GM12873 (cell line): ENCODE data around the gene PTCD3.

Source experiments
- TF ChIP-seq, protein P1 (sequence below): IDR thresholded peaks from 2 replicates; pipeline ENCODE4 v1.5.1; 2012; ENCODE audit warnings: low read depth, mild to moderate bottlenecking, moderate library complexity, low read length, control low read depth; ENCODE audit not compliant: insufficient read depth; ENCODE audit errors: missing control alignments

PTCD3 gene

DNA sequence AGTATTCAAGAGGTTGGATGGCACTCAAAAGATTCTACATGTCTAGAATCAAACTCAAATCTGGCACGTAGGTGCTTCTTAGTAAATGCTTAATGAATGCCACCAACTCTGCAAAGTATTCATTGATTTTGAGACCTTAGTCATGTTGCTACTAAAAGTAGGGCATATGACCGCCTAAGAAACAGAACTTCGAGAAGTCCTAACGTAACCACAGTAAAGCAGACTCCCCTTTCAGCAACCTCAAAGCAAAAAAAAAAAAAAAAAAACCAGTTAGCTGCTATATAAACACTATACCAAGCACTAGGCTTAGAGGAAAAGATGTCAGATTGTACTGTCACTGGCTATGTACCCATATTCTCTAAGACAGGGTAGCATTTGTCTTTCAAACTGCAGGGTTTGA is 33.9 kb downstream of the PTCD3 start:
- TF ChIP-seq, protein P1, sequence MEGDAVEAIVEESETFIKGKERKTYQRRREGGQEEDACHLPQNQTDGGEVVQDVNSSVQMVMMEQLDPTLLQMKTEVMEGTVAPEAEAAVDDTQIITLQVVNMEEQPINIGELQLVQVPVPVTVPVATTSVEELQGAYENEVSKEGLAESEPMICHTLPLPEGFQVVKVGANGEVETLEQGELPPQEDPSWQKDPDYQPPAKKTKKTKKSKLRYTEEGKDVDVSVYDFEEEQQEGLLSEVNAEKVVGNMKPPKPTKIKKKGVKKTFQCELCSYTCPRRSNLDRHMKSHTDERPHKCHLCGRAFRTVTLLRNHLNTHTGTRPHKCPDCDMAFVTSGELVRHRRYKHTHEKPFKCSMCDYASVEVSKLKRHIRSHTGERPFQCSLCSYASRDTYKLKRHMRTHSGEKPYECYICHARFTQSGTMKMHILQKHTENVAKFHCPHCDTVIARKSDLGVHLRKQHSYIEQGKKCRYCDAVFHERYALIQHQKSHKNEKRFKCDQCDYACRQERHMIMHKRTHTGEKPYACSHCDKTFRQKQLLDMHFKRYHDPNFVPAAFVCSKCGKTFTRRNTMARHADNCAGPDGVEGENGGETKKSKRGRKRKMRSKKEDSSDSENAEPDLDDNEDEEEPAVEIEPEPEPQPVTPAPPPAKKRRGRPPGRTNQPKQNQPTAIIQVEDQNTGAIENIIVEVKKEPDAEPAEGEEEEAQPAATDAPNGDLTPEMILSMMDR: no peak

DNA sequence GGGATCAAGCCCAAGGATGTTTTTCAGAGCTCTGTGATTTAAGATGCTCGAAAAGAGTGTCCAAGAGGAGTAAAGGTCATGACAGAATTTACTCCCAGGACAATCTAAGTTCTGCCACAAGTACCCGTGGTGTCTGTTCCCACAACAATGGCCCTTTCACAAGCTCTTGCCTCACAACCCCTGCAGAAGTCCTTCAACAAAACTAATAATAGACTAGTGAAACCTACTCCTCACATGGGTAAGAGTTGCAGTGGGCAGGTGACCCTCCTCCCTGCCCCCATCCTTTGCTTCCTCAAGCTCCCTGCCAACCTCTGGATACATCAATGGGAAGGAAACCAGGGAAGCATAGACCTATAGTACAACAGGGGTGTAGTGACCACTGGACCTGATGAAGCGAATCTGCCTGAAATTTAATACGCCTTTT is 34.9 kb downstream of the PTCD3 start:
- TF ChIP-seq, protein P1: no peak

DNA sequence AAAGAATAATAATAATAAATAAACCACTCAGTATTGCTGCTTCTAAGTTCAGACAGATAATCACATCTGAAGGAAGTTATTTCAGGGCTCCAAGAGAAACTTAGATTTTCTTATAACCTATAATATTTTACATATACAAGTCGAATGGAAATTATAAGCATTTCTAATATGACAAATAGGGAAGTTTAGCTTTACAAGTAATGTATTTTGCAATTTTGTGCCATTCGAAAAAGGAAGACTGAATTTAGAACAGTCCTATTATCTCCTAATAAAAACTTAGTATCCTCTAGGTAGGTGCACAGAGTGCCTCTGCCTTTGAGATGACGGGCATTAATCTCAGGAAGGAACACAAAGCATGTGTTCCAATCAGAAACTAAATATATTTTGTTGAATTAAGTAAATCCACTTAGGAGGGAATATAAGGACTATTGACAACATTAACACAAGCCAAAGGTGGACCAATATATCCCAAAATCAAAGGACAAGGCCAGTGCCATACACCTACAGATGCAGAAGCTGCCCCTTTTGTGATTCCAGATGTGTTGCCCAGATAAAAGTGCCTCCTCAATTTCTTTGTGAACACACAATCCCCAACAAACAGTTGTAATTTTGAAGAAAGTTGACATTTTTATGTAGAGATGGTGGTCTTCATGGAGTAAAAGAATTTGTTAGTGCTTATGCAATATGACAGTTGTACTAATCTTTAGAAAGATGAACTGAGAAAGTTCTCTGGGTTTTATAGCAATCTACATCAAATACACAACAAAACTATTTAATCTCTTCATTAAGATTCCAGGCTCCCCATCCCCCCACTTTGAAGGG is 36.6 kb downstream of the PTCD3 start:
- TF ChIP-seq, protein P1: no peak

DNA sequence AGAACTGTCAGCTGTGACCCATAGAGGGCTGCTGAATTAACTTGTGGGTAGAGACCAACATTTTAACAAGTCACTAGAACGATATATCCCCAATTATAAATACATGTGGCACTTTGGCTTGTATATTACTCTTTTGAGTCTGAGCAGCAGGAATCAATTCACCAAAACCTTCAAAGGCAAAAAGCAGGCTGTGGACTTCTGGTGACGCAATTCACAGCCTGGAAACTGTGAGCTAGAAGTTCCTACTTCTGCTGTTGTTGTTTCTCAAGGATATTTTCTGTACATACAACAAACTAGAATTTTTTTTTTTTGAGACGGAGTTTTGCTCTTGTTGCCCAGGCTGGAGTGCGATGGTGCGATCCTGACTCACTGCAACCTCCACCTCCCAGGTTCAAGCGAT is 37.3 kb downstream of the PTCD3 start:
- TF ChIP-seq, protein P1: no peak

DNA sequence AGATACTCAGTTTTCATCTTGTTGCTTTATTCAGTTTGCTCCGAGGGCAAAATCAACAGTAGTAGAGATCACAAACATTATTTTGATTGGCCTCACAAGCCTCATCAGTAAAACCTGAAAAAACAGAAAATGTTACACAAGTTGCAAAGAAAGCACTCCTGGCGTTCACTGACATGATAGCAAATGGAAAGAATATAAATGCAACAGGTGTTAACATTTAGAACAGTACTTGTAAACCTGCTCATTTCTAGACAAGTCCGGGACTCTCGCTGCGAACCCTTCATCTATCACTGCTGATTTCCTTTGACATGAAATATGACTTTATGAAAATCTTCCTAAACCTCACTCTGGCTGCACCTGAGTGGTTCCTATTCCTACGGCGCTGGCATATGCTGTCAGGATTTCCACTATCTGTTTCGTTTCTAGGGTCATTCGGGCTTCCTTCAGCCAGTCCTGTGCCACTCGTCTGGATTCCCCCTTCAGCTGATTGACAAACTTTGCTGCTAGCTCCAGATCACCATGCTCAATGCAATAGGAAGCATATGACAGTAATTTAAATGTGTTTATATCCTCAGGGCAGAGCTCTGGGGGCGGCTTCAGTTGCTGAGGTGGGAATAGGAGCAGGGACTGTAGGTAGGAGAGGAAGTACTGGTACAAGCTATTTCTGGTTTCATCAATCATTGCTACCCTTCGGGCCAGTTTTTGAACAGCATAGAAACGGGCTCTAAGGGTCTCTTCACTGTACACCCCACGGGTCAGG is 38.1 kb downstream of the PTCD3 start:
- TF ChIP-seq, protein P1: no peak

DNA sequence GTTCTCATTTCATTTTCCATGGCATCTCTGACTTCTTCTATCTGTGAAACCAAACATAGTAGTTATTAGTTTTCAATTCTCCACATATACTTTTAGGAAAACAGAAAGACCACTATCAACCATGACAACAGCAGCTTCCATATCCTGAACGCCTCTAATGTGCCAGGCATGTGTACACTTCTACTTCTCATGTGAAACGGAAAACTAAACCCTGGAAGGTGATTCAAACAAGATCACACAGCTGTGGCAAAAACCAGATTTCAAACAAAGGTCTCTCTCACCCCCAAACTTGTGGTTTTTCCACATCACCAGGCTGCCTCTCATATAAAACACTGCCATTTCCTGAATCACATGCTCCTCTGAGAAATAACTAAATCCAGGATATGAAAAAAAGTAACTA is 41.8 kb downstream of the PTCD3 start:
- TF ChIP-seq, protein P1: no peak

DNA sequence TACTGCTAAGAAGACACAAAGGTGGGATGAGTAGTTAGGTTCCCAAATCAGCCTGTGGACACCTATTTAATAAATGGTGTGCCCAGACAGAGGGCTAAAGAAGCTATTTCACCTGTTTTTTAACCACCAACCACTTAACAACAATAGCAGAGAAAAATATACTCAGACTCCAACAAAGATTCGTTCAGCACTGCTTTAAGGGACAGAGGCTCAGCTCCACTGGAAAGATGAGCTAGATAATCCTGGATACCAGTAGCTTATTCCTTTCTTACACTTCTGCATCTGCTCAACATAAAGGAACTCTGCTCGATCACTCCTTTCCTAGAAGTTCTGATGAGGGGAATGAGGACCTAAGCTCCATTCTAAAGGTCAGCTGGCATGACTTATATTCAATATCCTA is 44.5 kb downstream of the PTCD3 start:
- TF ChIP-seq, protein P1: no peak
